GF-D8 (cell line): ENCODE data around the gene PLAAT4.
"Not testable (repeated sequence)": the region's sequence is repeated elsewhere in the genome, so short reads cannot be mapped to it uniquely, and the experiment has no call there.

ENCODE experiments used
- DNase-seq: peaks from one replicate; lab custom pipeline; 2025; lab: John Stamatoyannopoulos, UW

Gene PLAAT4

GRCh38 chr11:63572026-63572688 lies 35.5 kb downstream of the PLAAT4 start:
- DNase-seq: no peak

GRCh38 chr11:63573881-63574855 lies 37.6 kb downstream of the PLAAT4 start:
- no peak for DNase-seq

GRCh38 chr11:63574856-63575602 lies 38.4 kb downstream of the PLAAT4 start:
- DNase-seq: no peak

DNA sequence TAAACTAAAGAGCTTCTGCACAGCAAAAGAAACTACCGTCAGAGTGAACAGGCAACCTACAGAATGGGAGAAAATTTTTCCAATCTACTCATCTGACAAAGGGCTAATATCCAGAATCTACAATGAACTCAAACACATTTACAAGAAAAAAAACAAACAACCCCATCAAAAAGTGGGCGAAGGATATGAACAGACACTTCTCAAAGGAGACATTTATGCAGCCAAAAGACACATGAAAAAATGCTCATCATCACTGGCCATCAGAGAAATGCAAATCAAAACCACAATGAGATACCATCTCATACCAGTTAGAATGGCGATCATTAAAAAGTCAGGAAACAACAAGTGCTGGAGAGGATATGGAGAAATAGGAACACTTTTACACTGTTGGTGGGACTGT lies 42.3 kb downstream of the PLAAT4 start:
- not testable (repeated sequence) for DNase-seq

- DNase-seq: not testable (repeated sequence)
Observed at GRCh38 chr11:63581224-63581623, 44.6 kb downstream of the PLAAT4 start.

- no peak for DNase-seq
Observed at GRCh38 chr11:63583357-63583677, 46.7 kb downstream of the PLAAT4 start.

GRCh38 chr11:63586451-63587166 lies 50.0 kb downstream of the PLAAT4 start:
- no peak for DNase-seq

- DNase-seq: no peak
Observed at GRCh38 chr11:63589000-63589399, 52.4 kb downstream of the PLAAT4 start.

GRCh38 chr11:63590024-63590788 lies 53.6 kb downstream of the PLAAT4 start:
- DNase-seq: no peak

DNA sequence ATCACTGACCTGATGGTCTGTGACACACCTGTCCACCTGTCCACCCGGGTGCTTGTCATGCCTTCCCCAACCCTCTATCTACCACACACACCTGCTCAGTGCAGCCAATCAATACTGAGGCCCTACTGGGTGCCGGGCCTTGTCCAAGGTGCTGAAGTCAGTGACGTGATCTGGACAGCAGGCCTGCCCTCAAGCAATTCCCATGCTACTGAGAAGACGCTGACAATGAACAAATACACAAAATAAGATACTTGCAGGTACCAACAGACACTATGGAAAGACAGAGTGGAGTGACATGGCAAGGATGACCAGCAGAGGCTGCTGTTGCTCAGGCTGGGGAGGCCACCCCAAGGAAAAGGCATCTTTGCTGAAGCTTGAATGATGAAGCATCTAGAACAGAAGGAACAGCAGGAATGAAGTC lies 56.4 kb downstream of the PLAAT4 start:
- DNase-seq: no peak

- no peak for DNase-seq
Observed at GRCh38 chr11:63595296-63595695, 58.7 kb downstream of the PLAAT4 start.
